HCT116 (cell line): ENCODE results near the gene SPATS2L.

Experiments
- ATF3 ChIP-seq: IDR thresholded peaks from 2 replicates; pipeline ENCODE4 v1.6.1; 2012
- CTCF ChIP-seq, 3 experiments: fragments of 200-600 bp in 1 of 3; sonication (generic) in 1 of 3; IDR thresholded peaks in 2 of 3; conservative IDR thresholded peaks in 1 of 3; 2 replicates each; pipeline ENCODE4 v1.5.1; 2012 to 2017; ENCODE audit warnings: low read depth in 2 of 3, low read length in 2 of 3, antibody characterized with exemption in 1 of 3, borderline replicate concordance in 1 of 3, control low read depth in 1 of 3, mild to moderate bottlenecking in 1 of 3, mixed read lengths in 1 of 3, mixed run types in 1 of 3, moderate library complexity in 1 of 3; ENCODE audit not compliant: insufficient read depth in 1 of 3
- EZH2 ChIP-seq: fragments of 200-600 bp; sonication (generic); IDR thresholded peaks from 2 replicates; pipeline ENCODE4 v1.6.1; 2017; ENCODE audit warnings: antibody characterized with exemption, mixed run types
- JUND ChIP-seq: IDR thresholded peaks from 2 replicates; pipeline ENCODE4 v1.6.1; 2012
- MAX ChIP-seq: IDR thresholded peaks from 2 replicates; pipeline ENCODE4 v1.6.1; 2012
- POLR2A ChIP-seq: IDR thresholded peaks from 2 replicates; pipeline ENCODE4 v1.7.0; 2011; ENCODE audit warnings: borderline replicate concordance; ENCODE audit not compliant: insufficient read depth, insufficient read length; ENCODE audit errors: extremely low read depth
- POLR2AphosphoS5 ChIP-seq: IDR thresholded peaks from 2 replicates; pipeline ENCODE4 v1.6.1; 2011; ENCODE audit warnings: mild to moderate bottlenecking, low read depth, low read length, moderate library complexity
- RAD21 ChIP-seq: IDR thresholded peaks from 2 replicates; pipeline ENCODE4 v1.6.1; 2012; ENCODE audit warnings: low read depth, mild to moderate bottlenecking
- ZNF274 ChIP-seq: fragments of 200-500 bp; sonication (Bioruptor generic); IDR thresholded peaks from 2 replicates; pipeline ENCODE4 v1.6.1; 2014; ENCODE audit warnings: mild to moderate bottlenecking, low read depth, low read length, inconsistent platforms

- TF ChIP-seq ZNF274 (no peak), EZH2 (no peak), CTCF (IDR thresholded peaks at IDR 0.05 in 2 of 3, conservative IDR thresholded peaks at IDR 0.05 in 1 of 3; ENCODE audit: borderline replicate concordance in 1 of 3, insufficient read depth in 1 of 3, low read depth in 2 of 3, low read length in 2 of 3) (no peak), POLR2A (no peak), ATF3 (no peak), POLR2AphosphoS5 (no peak), MAX (no peak), JUND (no peak), RAD21 (no peak)
Observed at GRCh38 chr2:200469708-200470211, 163.3 kb downstream of the SPATS2L start.
